GM18507 (cell line): Measurements from ENCODE around the gene NSMCE1.
"Not testable (repeated sequence)": the region's sequence is repeated elsewhere in the genome, so short reads cannot be mapped to it uniquely, and the experiment has no call there.

Experiments used
- DNase-seq: peaks from one replicate; pipeline ENCODE4 v3.0.0; 2011; ENCODE audit warnings: low read depth; ENCODE audit not compliant: insufficient read length; ENCODE audit errors: extremely low spot score
- FAIRE-seq: peaks from 2 replicates; lab custom pipeline; 2011; peaks lifted over from hg19 to GRCh38; lab: Jason Lieb, UNC

Gene NSMCE1

GRCh38 chr16:27273670-27274423 is 5.3 kb upstream of the NSMCE1 start:
- FAIRE-seq, result no peak
- DNase-seq, result no peak

- FAIRE-seq (no peak), DNase-seq (no peak)
These were observed 4.7 kb upstream of the NSMCE1 start for GRCh38 chr16:27273330-27273669.

- FAIRE-seq, result not testable (repeated sequence)
These were observed 4.1 kb upstream of the NSMCE1 start for GRCh38 chr16:27272697-27273096.

GRCh38 chr16:27272076-27272475 is 3.5 kb upstream of the NSMCE1 start:
- FAIRE-seq, result no peak
- DNase-seq, result no peak

More at GRCh38 chr16:27272697-27273096, 4.1 kb upstream of the NSMCE1 start:
- DNase-seq, result not testable (repeated sequence)

- DNase-seq, result no peak
- FAIRE-seq, result no peak
These were observed 1.8 kb upstream of the NSMCE1 start for GRCh38 chr16:27270349-27270748.

- DNase-seq (no peak), FAIRE-seq (no peak)
These were observed 953 bp upstream of the NSMCE1 start for GRCh38 chr16:27269300-27270150.

GRCh38 chr16:27267037-27267677 is 1.4 kb downstream of the NSMCE1 start:
- FAIRE-seq (no peak), DNase-seq (no peak)

- DNase-seq (no peak), FAIRE-seq (no peak)
These were observed 2.6 kb downstream of the NSMCE1 start for GRCh38 chr16:27265982-27266381.

GRCh38 chr16:27264151-27264550 is 4.4 kb downstream of the NSMCE1 start:
- FAIRE-seq (no peak), DNase-seq (no peak)

- not testable (repeated sequence) for FAIRE-seq, DNase-seq
These were observed 5.6 kb downstream of the NSMCE1 start for GRCh38 chr16:27262904-27263423.

GRCh38 chr16:27259710-27260109 is 8.9 kb downstream of the NSMCE1 start:
- DNase-seq (no peak), FAIRE-seq (no peak)

GRCh38 chr16:27258241-27258734 is 10.3 kb downstream of the NSMCE1 start:
- DNase-seq, result no peak

GRCh38 chr16:27257271-27257670 is 11.3 kb downstream of the NSMCE1 start:
- FAIRE-seq (no peak), DNase-seq (no peak)

More at GRCh38 chr16:27258241-27258734, 10.3 kb downstream of the NSMCE1 start:
- no peak for FAIRE-seq

- FAIRE-seq (no peak), DNase-seq (no peak)
These were observed 11.7 kb downstream of the NSMCE1 start for GRCh38 chr16:27256861-27257260.

GRCh38 chr16:27254262-27254811 is 14.2 kb downstream of the NSMCE1 start:
- DNase-seq (no peak), FAIRE-seq (peak; percentile 89)

GRCh38 chr16:27253526-27253930 is 15.0 kb downstream of the NSMCE1 start:
- FAIRE-seq, result no peak
- no peak for DNase-seq

GRCh38 chr16:27252206-27252585 is 16.4 kb downstream of the NSMCE1 start:
- DNase-seq (no peak), FAIRE-seq (no peak)

- no peak for FAIRE-seq
- no peak for DNase-seq
These were observed 16.9 kb downstream of the NSMCE1 start for GRCh38 chr16:27251541-27252205.

GRCh38 chr16:27248886-27249285 is 19.7 kb downstream of the NSMCE1 start:
- DNase-seq, FAIRE-seq: not testable (repeated sequence)
